HG02759 (cell line): ENCODE data around the gene MAL.

Experiments
- ATAC-seq: cut with Tn5 transposase; IDR thresholded peaks from one replicate; pipeline ENCODE4 v1.9.1; 2021; ENCODE audit warnings: mild to moderate bottlenecking, moderate library complexity; ENCODE audit not compliant: unreplicated experiment

The MAL gene

DNA sequence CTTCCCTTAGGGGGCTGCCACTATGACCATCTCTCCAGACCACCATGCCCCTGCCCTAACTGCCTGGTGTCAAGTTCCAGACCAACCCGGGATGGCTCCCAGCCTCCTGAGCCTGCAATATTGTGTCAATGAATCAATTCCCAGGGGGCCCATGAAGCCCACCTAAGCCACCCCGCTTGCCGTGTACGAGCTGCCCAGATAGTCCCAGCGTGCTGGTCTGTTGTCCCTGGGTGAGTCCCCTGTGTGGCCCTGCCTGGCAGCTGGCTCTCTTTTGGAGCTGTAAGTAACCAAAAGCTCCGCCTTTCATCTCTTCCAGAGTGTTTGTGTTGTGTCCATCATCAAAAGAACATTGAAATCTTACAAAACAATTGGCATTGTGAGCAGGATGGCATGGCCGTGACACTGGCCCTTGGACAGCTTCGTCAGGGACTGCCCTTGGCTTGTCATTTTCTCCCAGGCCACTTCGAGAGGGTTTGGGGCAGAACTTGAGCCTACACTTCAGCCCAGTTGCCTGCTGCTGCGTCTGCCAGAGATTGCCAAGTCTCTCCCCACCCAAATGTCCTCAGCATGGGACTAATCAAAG is 11.3 kb upstream of the MAL start:
- no peak for ATAC-seq

DNA sequence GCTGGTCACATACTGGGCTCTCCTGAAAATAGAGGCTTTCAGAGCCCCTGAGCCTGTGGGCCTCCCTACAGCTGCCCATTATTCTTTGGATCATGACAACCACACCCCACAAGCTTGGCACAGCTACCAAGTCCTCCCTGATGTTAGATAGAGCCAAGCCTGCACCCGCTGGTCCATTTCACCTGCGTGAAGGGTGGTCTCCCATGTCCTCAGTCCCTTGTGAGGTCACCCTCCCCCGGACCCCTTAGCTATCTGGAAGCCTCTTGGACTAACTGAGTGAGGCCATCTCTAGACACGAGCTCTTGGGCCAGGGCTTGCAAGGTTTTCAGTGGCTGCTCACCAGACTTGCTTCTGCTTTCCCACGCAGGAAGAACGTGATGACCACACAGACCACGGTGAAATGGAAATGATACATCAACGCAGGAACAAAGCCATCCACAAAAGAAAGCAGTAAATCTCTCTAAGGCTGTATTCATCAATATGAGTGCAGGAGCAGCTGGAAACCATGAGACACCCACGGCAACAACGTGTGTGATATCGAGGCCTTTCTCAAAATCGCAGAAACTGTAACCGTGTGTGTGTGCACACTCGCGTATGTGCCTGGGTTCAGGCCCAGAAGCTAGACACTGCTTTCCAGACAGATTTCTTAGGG is 10.1 kb upstream of the MAL start:
- ATAC-seq, result no peak

DNA sequence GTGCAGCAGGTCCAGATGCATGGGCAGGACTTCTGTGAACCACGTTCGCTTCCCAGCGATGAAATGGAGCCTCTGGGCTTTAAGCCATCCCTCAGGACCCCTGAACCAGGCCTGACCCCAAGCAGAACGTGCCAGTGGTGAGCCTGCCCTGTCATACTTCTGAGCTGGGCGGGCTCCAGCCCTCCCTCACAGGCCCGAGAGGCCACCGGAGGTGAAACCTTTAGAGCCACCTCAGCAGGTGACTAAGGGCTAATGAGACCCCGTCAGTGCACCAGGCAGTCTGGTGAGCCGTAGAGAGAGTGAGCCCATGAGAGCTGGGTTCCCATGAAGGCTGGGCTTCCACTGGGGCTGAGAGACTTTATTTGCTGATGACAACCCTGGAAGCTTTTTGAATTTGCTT is 8.9 kb upstream of the MAL start:
- ATAC-seq, result no peak

DNA sequence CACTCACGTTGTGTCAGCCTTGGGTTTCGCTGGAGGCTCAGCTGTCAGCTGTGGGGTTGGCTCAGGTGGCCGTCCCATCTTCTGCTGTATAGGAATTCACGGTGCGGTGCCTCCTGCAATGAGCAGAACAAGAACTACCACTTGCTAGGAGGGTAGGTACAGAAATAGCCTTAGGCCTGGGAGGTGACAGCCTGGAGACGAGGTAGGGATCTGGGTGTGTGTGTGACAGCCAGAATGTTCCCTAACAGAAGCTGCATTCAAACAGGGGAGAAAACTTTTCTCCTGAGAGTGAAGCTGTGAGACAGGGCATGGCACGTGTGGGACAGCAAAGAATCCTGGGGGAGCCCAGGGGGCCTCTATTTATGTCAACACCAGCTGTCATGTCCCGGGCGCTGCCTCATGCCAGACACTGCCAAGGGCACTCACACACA is 8.4 kb upstream of the MAL start:
- ATAC-seq, result no peak

DNA sequence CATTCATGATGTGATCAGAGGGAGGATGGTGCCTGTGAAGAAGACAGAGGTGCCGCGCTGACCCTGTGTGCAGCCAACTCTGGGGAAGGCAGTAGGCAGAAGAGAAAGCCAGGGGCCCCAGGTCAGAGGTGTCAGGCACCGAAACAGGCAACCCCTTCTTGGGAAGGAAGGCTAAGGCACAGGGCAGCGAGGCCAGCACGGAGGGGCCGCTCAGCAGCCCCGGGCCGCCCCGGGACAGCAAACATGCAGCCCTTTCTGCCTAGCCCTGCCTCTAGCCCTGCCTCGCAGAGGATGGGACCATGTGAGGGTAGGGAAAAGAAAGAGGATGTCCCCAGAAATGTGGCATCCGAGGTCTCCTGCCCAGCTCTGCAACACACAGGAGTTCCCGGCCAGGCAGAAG is 7.7 kb upstream of the MAL start:
- ATAC-seq, result no peak

DNA sequence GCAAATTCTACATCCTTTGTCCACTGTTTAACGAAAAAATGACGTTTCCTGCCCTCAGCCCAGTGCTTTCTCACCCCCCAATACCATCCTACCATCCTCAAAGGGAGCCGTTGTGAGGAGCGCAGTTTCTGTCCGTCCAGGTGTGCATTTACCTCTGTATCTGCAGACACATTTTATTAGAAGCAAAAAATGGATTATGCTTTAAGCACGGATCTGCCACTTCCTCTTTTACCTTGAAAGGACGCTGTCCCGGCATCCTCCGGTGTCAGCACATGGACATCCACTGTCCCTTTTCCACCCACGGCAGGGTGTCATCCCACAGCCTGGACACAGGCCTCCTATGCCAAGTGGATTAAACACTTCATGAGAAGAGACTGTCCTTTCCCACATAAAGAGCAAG is 7.2 kb upstream of the MAL start:
- ATAC-seq, result no peak

DNA sequence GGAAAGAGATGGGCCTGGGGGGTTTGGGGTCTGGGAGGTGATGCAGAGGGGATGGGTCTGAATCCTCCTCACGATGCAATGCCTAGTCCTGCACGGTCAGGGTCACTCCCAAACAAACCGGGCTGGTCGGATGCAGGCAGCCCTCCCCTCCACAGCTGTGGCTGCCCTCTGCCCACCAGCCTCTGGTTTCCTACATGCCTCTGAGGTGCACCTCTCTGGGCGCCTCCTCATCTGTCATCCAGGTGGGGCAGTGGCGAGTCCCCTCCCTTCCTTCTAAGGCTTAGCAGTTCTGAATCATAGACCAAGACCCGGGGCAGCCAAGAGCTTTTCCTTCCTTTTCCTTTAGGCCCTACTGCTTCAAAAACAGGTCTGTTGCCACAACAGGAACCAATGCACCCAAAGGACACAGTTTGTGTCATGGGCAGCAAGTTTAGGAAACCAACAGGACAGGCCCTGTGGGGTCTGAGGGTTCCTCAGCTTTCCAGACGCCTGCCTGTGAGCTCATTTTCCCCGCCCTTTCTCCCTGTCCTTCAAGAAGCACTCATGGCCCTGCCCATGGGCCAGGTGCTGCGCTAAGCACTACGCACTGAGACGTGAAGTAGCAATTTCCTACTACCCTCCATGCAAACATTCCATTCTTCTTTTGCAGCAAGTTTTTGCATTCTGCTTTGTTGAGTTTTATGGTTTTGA is 6.5 kb upstream of the MAL start:
- no peak for ATAC-seq

DNA sequence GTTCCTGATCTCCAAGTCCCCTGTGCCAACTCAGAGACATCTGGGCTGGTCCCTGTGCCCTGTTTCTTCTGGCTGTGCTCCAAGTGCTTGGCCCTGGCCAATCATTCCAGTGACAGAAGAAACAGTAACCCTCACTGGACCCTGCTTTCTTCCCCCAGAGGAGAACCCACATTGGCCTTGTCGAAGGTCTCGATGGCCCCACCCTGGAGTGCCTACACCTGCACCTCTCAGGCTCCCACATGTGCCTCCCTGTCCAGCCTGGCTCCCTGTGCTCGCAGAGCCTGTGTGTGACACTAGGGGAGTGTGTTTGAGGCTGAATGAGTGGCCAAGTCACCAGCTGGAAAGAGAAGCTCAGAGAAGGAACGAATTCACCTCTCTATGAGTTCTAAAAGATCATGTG is 5.9 kb upstream of the MAL start:
- no peak for ATAC-seq

DNA sequence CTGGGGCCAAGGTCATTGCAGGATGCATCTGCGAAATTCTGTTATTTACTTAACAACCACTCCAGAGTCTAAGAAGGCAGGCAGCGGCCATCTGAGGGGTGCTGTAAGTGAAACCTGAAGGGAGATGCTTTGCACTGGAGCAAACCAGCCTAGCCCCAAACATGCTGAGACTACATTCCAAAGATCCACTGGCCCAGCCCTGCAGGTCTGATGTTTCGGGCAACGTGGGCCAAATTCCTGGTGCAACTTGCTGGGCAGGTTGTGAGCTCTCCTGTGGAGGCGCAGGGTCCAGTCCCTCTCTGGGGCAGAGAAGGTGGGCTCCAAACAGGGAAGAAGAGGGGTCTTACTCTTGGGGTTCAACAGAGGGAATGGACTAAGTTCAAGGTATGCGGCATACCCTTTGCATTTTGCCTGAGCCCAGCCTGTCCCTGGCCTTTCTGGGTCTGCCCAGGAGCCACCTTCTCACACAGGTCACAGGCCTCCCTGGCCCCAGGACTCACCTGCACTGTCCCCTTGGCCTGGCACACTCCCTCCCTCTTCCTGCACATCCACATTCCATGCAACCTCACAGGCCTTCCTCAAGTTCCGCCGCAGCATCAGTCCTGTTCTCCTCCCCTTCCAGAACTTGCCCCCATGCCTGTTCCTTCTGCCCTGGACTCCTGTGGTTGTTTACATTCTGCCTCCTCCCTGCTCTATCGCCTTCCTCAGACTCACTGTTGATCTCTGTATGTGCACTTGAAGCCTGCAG is 5.1 kb upstream of the MAL start:
- no peak for ATAC-seq

DNA sequence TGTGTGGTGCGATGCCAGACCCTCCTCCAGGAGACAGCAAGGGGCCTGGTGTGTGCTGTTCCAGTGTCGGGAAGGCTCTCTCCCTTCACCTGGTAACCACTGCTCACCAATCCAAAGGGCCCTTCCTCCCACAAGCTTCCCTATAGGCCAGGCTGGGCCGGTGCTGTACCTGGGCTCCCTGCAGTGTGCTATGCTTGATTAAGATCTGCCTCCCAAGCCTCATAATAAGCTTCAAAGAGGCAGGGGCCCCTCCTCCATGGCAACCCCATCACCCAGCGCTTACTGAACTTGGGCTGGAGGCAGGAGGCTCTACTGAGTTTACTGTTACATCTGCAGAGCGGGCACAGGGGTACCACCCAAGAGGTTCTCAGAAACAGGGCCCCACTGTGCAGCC is 4.5 kb upstream of the MAL start:
- ATAC-seq, result no peak

DNA sequence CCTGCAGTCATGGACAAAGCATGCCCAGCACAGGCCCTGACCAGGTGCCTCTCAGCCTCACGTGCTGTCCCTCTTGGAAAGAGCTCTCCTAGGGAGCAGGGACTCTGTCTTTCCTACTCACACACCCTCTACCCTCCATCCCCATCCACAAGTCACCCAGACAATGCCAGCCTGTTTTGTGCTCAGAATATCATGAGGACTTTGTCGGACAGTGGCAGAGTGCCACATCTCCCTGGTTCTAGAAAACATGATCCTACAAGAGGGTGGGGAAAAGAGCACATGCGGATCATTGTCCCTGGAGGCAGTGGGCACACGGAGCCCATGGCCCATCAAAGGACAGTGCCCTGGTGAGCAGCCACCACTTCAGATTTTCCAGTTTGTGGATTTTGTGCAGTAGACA is 3.7 kb upstream of the MAL start:
- ATAC-seq, result no peak

DNA sequence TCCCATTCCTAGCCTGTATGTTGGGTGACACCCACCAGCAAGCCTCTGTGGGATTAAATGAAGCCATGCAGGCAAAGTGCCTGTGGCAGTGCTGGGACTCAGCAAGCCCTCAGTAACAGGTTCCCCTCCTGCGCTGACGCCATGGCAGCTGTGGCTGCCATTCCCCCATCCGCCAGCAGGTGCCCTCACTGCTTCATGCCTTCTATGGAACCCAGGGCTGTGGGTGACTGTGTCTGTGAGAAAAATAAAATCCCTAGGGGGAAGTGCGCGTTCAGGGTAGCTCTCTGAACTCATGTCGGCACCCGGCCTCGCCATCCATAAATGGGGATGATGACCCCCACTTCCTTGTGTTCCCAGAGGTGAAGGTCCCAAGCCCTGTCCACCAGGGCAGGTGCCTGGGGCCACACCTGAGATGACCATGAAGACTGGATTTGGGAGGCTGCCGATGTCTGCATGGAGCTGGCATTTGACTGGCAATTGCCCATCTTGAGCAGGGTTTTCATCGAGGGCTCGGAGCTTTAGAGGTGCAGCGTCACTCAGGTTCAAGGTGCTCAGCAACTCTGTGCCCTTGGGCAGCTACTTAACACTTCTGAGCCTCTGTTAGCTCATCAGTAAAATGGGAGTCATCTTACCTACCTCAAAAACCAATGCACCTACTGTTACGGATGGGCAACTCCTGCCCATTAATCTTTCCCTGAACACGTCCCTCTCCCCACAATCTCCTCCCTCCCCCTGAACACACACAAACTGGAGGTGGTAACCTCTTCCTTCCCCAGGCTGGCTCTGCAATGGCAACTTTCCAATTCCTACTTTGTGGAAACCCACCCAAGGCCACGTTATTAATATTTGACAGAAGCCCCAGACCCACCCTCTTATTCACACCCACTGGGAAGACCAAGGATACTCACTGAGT is 2.9 kb upstream of the MAL start:
- peak; percentile 89 for ATAC-seq

DNA sequence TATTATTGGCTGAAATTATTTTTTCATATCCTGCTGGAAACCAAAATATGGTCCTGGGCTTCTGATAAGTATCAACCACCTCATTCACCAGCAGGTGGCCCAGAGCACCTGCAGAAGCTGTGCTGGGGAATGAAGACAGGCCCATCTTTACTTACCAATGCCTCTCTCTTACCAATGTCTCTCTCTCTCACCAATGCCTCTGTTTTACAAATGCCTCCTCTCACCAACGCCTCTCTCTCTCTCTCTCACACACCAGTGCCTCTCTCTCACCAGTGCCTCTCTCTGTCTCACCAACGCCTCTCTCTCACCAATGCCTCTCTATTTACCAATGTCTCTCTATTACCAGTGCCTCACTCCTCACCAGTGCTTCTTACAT is 2.3 kb upstream of the MAL start:
- peak; percentile 42 for ATAC-seq

DNA sequence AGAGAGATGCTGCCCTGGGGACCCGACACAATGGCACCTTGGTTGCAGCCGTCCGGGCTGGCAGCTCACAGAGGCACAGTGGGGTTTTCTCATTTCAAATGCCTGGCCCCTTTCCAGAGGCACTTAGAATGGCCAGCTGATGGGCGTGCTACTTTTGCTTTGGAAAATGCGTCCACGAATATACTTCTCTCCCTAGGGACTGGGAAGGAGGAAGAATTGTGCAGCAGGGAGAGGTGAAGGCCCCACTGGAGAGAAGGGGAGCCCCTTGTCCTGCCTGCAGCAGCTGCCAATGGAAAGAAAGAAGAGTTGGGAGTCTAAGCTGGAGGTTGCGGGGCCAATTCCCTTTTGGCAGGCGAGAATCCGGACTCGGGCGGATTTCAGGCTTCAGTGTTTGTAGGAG is 1.1 kb upstream of the MAL start:
- no peak for ATAC-seq

DNA sequence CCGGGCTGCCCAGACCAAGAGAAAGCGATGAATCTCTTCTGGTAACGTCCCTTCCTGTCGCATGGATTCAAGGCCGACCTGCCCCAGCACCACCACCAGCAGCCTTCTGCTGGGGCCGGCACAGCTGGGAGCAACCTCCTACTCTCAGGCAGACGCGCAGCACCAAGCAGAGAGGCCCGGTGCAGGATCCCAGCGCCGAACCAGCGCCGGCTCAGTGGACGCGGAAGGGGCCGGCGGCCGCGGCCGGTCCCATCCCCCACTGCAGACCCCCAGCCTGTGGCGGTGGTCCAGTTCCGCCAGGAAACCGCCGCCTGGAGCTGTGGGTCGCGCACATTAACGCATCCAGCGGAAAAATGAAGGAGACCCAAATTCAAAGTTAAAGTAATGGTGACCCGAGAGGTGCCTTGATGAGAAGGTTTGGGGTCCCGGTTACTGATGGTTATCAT is 525 bp upstream of the MAL start:
- ATAC-seq, result no peak

DNA sequence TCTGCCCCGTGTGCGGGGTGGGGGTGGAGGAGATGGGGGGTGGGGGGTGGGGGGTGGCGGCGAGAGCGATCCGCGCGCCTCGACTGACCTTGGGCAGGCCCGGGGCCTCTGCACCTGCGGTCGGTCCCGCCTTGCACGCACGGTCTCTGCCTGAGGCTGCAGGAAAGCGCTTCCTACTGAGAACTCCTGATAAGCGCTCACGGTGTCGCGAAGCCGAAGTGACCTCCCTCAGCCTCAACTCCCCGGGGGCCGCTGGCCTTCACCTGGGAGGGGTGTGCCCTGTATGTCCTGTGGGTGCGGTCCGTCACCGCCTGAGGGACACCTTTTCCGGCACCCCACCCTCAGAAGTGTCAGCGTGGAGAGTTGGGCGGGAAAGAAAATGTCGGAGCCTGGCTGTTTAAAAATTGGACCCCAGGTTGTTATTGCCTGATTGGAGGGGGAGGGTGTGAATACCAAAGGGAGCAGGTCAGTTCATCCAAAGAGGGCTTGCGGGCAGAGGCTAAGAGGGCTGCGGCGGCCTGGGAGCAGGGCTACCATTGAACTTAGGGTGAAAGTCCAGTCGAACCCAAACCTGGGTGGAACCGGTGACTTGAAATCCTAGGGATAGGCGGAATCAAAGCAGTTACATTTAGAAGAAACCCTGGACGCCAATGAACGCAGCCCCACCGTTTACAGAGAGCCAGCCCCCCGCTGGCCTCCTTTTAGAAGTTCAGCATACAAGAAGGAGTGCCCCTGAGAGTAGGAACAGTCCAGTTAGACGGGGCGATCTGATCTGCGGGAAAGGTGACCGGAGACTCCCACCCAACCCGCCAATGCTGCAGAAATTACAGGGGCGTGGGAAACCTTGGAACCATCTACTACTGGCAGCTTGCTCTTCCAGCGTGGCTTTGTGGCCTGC is 1.2 kb downstream of the MAL start:
- ATAC-seq, result no peak

DNA sequence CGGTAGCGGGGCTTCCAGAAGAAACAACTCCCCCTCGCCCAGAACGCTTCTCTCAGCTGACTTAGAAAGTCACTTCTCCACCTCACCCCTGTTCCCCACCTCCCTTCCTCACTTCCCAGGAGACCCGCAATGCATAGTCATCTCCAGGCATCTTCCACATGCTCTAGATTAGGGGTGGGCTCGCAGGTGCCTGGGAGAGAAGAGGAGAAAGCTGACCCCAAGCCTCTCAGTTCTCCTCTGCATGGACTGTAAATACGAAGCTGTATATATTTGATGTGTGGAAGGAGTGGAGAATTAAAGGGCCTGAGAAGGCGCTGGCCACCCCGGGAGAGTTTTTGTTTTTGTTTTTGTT is 1.8 kb downstream of the MAL start:
- ATAC-seq, result no peak

DNA sequence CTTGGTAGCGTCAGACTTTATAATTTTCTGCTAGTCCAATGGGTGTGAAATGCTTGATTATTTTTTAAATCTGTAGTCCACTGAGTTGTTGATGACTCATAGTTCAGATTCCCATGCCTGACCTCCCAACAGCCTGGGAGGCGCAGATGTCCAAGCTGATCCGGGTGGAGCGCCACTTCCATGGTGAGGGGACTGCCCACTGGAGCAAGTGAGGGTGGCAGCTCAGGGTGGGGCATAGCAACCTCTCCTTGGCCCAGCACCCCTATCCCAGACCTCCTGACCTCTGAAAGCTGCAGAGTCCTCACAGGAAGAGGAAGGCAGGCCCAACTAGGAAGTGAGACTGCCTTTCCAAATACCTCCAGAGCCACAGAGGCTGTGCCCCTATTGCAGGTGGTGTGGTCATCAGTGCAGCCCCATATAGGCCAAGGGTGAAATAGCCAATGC is 4.4 kb downstream of the MAL start:
- no peak for ATAC-seq

DNA sequence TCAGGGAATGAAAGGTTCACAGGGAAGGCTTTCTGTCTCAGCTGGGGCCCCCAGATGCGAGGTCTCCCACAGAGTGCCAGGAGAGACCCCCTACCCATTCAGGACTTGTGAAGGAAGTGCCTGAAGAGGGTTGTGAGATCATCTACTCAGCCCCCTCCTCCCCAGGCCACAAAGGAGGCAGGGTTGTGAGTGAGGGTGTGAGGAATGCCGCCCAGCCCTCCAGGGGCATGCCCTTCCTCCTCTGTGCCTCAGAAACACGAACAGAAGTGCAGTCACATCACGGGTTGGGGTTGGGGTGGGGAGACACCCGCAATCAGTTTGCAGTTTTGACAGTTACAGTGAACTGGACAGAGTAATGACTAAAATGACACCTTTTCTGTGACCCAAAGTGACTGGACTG is 5.0 kb downstream of the MAL start:
- ATAC-seq, result no peak
